ENCODE data around the gene PLEKHB1. TPM values are rescaled to one million over a fixed set of nuclear protein-coding genes. Genes with fewer than 3 reads are reported as not detected.

The PLEKHB1 gene
- total RNA-seq, 1 experiment from 2014 or later, result 37.1 TPM

GRCh38 chr11:73671701-73672100 is 25.3 kb downstream of the PLEKHB1 start:
- no peak overlapping the region for H3T11ph ChIP-seq (ENCODE audit: low read length)
- no peak overlapping the region for H3K4me3 Mint-ChIP-seq
- H3K4me1 Mint-ChIP-seq, result 0 out of 4 replicates have a peak, but pooled peaks cover 0 to 2% of the 10 kb centered on the region in 2 experiments

More at GRCh38 chr11:73671701-73672100, 25.3 kb downstream of the PLEKHB1 start:
- H2BK12ac ChIP-seq (ENCODE audit: insufficient read length, low read depth, low read length), result no peak overlapping the region
- Mint-ChIP-seq H3K27ac (no peak overlapping the region), H3K27me3 (ENCODE audit: low read depth) (no peaks in the 10 kb centered on the region), H3K9me3 (no peaks in the 10 kb centered on the region; a peak in 2 of 5 replicates), H3K36me3 (ENCODE audit: insufficient read depth in 1 of 3, low read depth in 3 of 3) (peaks cover 1 to 11% (median 10%) of the 10 kb centered on the region in 3 experiments; a peak in 5 of 7 replicates)
- H3K27me3 ChIP-seq (ENCODE audit: insufficient read depth, low read length), result no peaks in the 10 kb centered on the region
- no peak overlapping the region for H2AK5ac ChIP-seq (ENCODE audit: insufficient read length, low read length)
- H3K9me3 ChIP-seq (ENCODE audit: control insufficient read depth, low read depth, low read length), result no peaks in the 10 kb centered on the region
- H3K27ac ChIP-seq (ENCODE audit: insufficient read length, low read depth, low read length), result no peak overlapping the region
- no peak overlapping the region for H3K56ac ChIP-seq (ENCODE audit: insufficient read length, low read depth, low read length)
- H4K8ac ChIP-seq (replicated peaks; ENCODE audit: insufficient read length, low read depth, low read length), result no peak overlapping the region
- WGBS (ENCODE audit: extremely low coverage, insufficient read length, low lambda C conversion rate), result no CpG with 5 or more reads among the region's 6 CpGs
- no peaks in the 10 kb centered on the region for H4K20me1 ChIP-seq (ENCODE audit: control insufficient read depth, insufficient read depth, insufficient read length)
- H3K79me2 ChIP-seq (ENCODE audit: insufficient read depth, low read length), result no peaks in the 10 kb centered on the region
- no peaks in the 10 kb centered on the region for H3K79me1 ChIP-seq (ENCODE audit: insufficient read depth, low read depth, low read length, poor library complexity, severe bottlenecking)
- no peak overlapping the region for H4K5ac ChIP-seq (ENCODE audit: insufficient read length, low read depth, low read length)
- no peak overlapping the region for H2BK20ac ChIP-seq (ENCODE audit: low read depth, low read length, poor library complexity, severe bottlenecking)
- no peak overlapping the region for H3K18ac ChIP-seq (ENCODE audit: insufficient read length, low read depth, low read length)
- no peak overlapping the region for H3K14ac ChIP-seq (ENCODE audit: insufficient read depth, low read length)
- no peak overlapping the region for H3K9ac ChIP-seq (ENCODE audit: extremely low read depth, insufficient read length, low read length)
- H2BK5ac ChIP-seq (ENCODE audit: insufficient read length, low read length), result no peak overlapping the region
- H2BK120ac ChIP-seq (ENCODE audit: low read depth, low read length, poor library complexity, severe bottlenecking), result no peak overlapping the region
- no peak overlapping the region for H3K4ac ChIP-seq (ENCODE audit: low read depth, low read length)
- DNase-seq, result no peak
- H3K23me2 ChIP-seq (ENCODE audit: insufficient read length, low read depth, low read length, poor library complexity, severe bottlenecking), result no peaks in the 10 kb centered on the region
- no peak for TF ChIP-seq CTCF (conservative IDR thresholded peaks at IDR 0.05)
- H3K4me2 ChIP-seq (ENCODE audit: insufficient read depth, insufficient read length, low read length), result no peak overlapping the region
- H2BK15ac ChIP-seq (ENCODE audit: low read depth, low read length), result no peak overlapping the region
- H4K91ac ChIP-seq (ENCODE audit: insufficient read length, low read depth, low read length), result no peak overlapping the region
- H3K23ac ChIP-seq (ENCODE audit: insufficient read length, low read depth, low read length), result no peak overlapping the region
- H3K4me1 ChIP-seq (ENCODE audit: insufficient read depth, low read length), result no peaks in the 10 kb centered on the region
- H2AFZ ChIP-seq (ENCODE audit: low read length), result no peak overlapping the region

Measured in H9 (cell line).